Stimulated activated CD8-positive, alpha-beta memory T cell treated with anti-CD3 and anti-CD28 coated beads, Interleukin-4, amount 100 ng/mL, for 24 hours (primary cell): ENCODE data around the gene SEZ6L.

Source experiments
- DNase-seq: peaks from one replicate; pipeline ENCODE4 v3.0.0-alpha.2; 2020; ENCODE audit warnings: low read depth

Gene SEZ6L

GRCh38 chr22:26336773-26337172 lies 167.5 kb downstream of the SEZ6L start:
- no peak for DNase-seq

- DNase-seq = no peak
Measured at GRCh38 chr22:26339755-26340154, 170.5 kb downstream of the SEZ6L start.

GRCh38 chr22:26342745-26343410 lies 173.6 kb downstream of the SEZ6L start:
- DNase-seq = no peak

GRCh38 chr22:26345496-26345895 lies 176.2 kb downstream of the SEZ6L start:
- DNase-seq = no peak

GRCh38 chr22:26348810-26349526 lies 179.7 kb downstream of the SEZ6L start:
- no peak for DNase-seq

- DNase-seq = no peak
Measured at GRCh38 chr22:26354707-26355106, 185.4 kb downstream of the SEZ6L start.

GRCh38 chr22:26357281-26357680 lies 188.0 kb downstream of the SEZ6L start:
- no peak for DNase-seq

GRCh38 chr22:26357813-26358212 lies 188.6 kb downstream of the SEZ6L start:
- no peak for DNase-seq

GRCh38 chr22:26359156-26359555 lies 189.9 kb downstream of the SEZ6L start:
- no peak for DNase-seq

GRCh38 chr22:26360169-26360885 lies 191.1 kb downstream of the SEZ6L start:
- DNase-seq = peak; percentile 37

GRCh38 chr22:26362471-26362870 lies 193.2 kb downstream of the SEZ6L start:
- DNase-seq = no peak

- DNase-seq = peak; percentile 16
Measured at GRCh38 chr22:26364066-26365015, 195.1 kb downstream of the SEZ6L start.

- DNase-seq = peak; percentile 37
Measured at GRCh38 chr22:26367402-26368245, 198.4 kb downstream of the SEZ6L start.

GRCh38 chr22:26372890-26373289 lies 203.6 kb downstream of the SEZ6L start:
- DNase-seq = no peak

GRCh38 chr22:26374391-26375026 lies 205.2 kb downstream of the SEZ6L start:
- no peak for DNase-seq

- no peak for DNase-seq
Measured at GRCh38 chr22:26377170-26377830, 208.0 kb downstream of the SEZ6L start.

GRCh38 chr22:26380072-26380830 lies 211.0 kb downstream of the SEZ6L start:
- no peak for DNase-seq

GRCh38 chr22:26382782-26383181 lies 213.5 kb downstream of the SEZ6L start:
- no peak for DNase-seq

GRCh38 chr22:26383968-26384556 lies 214.8 kb downstream of the SEZ6L start:
- no peak for DNase-seq
